MCF 10A (cell line): Measurements from ENCODE around the gene ALPP. TPM values are rescaled to one million over a fixed set of nuclear protein-coding genes. Genes with fewer than 3 reads are reported as not detected.

Experiments
- BruUV-seq: library from RNA; stranded (reverse); fragments of 400-500 nt; replicated peaks from 2 replicates; lab custom pipeline; 2021; lab: Mats Ljungman, UMichigan
- CTCF ChIA-PET: fragments of 300-600 bp; sonication (Branson Sonifier 250); formaldehyde crosslinking; extraction: SDS; loops from one replicate; lab custom pipeline; 2021; ENCODE audit warnings: antibody characterized with exemption, inconsistent platforms; lab: Yijun Ruan, JAX
- POLR2A ChIA-PET: fragments of 300-600, 350-650 bp; sonication (Branson Sonifier 250); formaldehyde crosslinking; extraction: SDS; loops from one replicate; lab custom pipeline; 2020; ENCODE audit warnings: antibody characterized with exemption, inconsistent platforms; lab: Yijun Ruan, JAX
- DNase-seq: peaks from one replicate; pipeline ENCODE4 v3.0.0-alpha.2; 2018; ENCODE audit not compliant: unreplicated experiment
- H3K27ac Mint-ChIP-seq: one replicate; pipeline ENCODE4 v1.8.0; 2022; ENCODE audit warnings: mild to moderate bottlenecking, low read depth, mixed read lengths; ENCODE audit not compliant: unreplicated experiment
- H3K27me3 Mint-ChIP-seq: one replicate; pipeline ENCODE4 v1.8.0; 2022; ENCODE audit warnings: mixed read lengths; ENCODE audit not compliant: insufficient read depth, unreplicated experiment
- H3K36me3 Mint-ChIP-seq: one replicate; pipeline ENCODE4 v1.8.0; 2022; ENCODE audit warnings: mild to moderate bottlenecking, moderate library complexity, mixed read lengths; ENCODE audit not compliant: insufficient read depth, unreplicated experiment
- H3K4me1 Mint-ChIP-seq: one replicate; pipeline ENCODE4 v1.8.0; 2022; ENCODE audit warnings: mixed read lengths; ENCODE audit not compliant: insufficient read depth, unreplicated experiment
- H3K4me3 Mint-ChIP-seq: one replicate; pipeline ENCODE4 v1.8.0; 2022; ENCODE audit warnings: mild to moderate bottlenecking, moderate library complexity, mixed read lengths; ENCODE audit not compliant: unreplicated experiment
- H3K9me3 Mint-ChIP-seq: one replicate; pipeline ENCODE4 v1.8.0; 2022; ENCODE audit warnings: mixed read lengths; ENCODE audit not compliant: unreplicated experiment
- CTCF ChIP-seq: fragments of 200-600 bp; IDR thresholded peaks from one replicate; pipeline ENCODE4 v1.8.0; 2022; ENCODE audit warnings: antibody characterized with exemption, mild to moderate bottlenecking; ENCODE audit not compliant: unreplicated experiment
- intact Hi-C: fragments of 100-400 bp; cut with micrococcal nuclease; formaldehyde crosslinking; loops from 2 replicates; pipeline ENCODE4 v1.14.1; 2022
- total RNA-seq: library from RNA; stranded (reverse); gene quantifications from 2 replicates; pipeline ENCODE4 v1.2.3, GENCODE V29; 2022

ALPP gene
- total RNA-seq, 1 experiment from 2014 or later, result 0.35 TPM

DNA sequence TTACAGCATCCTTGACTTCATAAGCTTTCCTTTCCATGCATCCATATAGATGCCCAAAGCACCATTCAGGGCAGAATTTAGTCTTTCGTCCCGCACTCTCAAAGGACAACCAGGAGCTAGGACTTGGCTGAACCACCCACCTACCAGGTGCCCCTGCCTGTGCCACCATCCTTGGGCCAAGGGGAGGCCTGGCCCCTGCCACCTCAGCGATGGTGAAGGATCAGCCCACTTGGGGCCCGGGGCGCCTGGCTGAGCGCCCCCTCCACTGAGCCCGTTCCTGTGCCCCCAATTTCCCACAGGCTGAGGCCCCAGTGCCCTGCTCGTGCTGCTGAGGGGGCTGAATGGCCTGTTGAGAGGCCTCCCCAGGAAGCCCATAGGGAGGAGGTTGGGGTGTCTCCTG lies 33.3 kb upstream of the ALPP start:
- DNase-seq, result no peak
- H3K27ac Mint-ChIP-seq, result no peak overlapping the region
- no peak for TF ChIP-seq CTCF
- intact Hi-C loops, result no loop called here
- no peaks in the 10 kb centered on the region for H3K27me3 Mint-ChIP-seq
- CTCF ChIA-PET, result interaction anchor here (1.5 kb wide), 1 partner anchor 9 kb away, joined by 4 read pairs; no protein-coding TSS in a partner anchor
- POLR2A ChIA-PET, result no interaction called here
- no peaks in the 10 kb centered on the region for H3K4me1 Mint-ChIP-seq
- H3K36me3 Mint-ChIP-seq, result no peaks in the 10 kb centered on the region
- H3K9me3 Mint-ChIP-seq, result no peaks in the 10 kb centered on the region
- no TSS peak for BruUV-seq
- no peak overlapping the region for H3K4me3 Mint-ChIP-seq

GRCh38 chr2:232347369-232347768 lies 31.2 kb upstream of the ALPP start:
- H3K27me3 Mint-ChIP-seq, result no peaks in the 10 kb centered on the region
- CTCF ChIA-PET, result interaction anchor here (1.1 kb wide), 1 partner anchor 100 kb away, joined by 3 read pairs; no protein-coding TSS in a partner anchor
- no peak overlapping the region for H3K4me3 Mint-ChIP-seq
- no peaks in the 10 kb centered on the region for H3K36me3 Mint-ChIP-seq
- H3K9me3 Mint-ChIP-seq, result no peaks in the 10 kb centered on the region
- no TSS peak for BruUV-seq
- intact Hi-C loops, result no loop called here
- H3K27ac Mint-ChIP-seq, result no peak overlapping the region
- DNase-seq, result no peak
- POLR2A ChIA-PET, result no interaction called here
- TF ChIP-seq CTCF, result no peak
- H3K4me1 Mint-ChIP-seq, result no peaks in the 10 kb centered on the region

DNA sequence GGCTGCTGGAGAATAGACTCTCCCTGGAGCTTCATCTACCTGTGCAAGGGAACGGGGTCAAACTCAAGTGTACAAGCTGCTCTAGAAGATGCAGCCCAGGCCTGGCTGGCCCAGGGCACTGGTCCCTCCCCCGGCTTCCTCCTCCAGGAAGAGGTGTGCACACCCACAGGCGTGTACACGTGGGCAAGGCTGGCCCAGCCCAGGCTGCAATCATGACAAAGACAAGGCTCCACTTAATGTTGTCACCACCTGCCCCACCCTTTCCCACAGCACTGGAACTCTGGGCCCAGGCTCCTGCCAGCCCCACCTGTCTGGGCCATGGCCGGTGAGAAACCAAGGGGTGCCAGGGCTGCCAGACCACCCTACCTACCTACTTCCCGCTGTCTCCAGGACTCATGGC lies 29.6 kb upstream of the ALPP start:
- no peaks in the 10 kb centered on the region for H3K9me3 Mint-ChIP-seq
- intact Hi-C loops, result no loop called here
- H3K27ac Mint-ChIP-seq, result no peak overlapping the region
- ChIA-PET CTCF (interaction anchor here (0.6 kb wide), 1 partner anchor 189 kb away, joined by 3 read pairs; no protein-coding TSS in a partner anchor), POLR2A (no interaction called here)
- DNase-seq, result peak; percentile 38
- H3K36me3 Mint-ChIP-seq, result no peaks in the 10 kb centered on the region
- TF ChIP-seq CTCF, result no peak
- no peak overlapping the region for H3K4me3 Mint-ChIP-seq
- H3K4me1 Mint-ChIP-seq, result no peaks in the 10 kb centered on the region
- no peaks in the 10 kb centered on the region for H3K27me3 Mint-ChIP-seq
- BruUV-seq, result no TSS peak

- no peak overlapping the region for H3K27ac Mint-ChIP-seq
- ChIA-PET CTCF (interaction anchor here (0.6 kb wide), 1 partner anchor 188 kb away, joined by 3 read pairs; no protein-coding TSS in a partner anchor), POLR2A (no interaction called here)
- H3K27me3 Mint-ChIP-seq, result no peaks in the 10 kb centered on the region
- H3K9me3 Mint-ChIP-seq, result no peaks in the 10 kb centered on the region
- no peak overlapping the region for H3K4me3 Mint-ChIP-seq
- intact Hi-C loops, result no loop called here
- no TSS peak for BruUV-seq
- no peak for DNase-seq
- TF ChIP-seq CTCF, result no peak
- H3K36me3 Mint-ChIP-seq, result no peaks in the 10 kb centered on the region
- H3K4me1 Mint-ChIP-seq, result no peaks in the 10 kb centered on the region
Observed at GRCh38 chr2:232349546-232349945, 29.0 kb upstream of the ALPP start.
